Ovary (tissue), 9 donors: ENCODE results near the gene RPTOR. TPM values are rescaled to one million over a fixed set of nuclear protein-coding genes. Genes with fewer than 3 reads are reported as not detected.
A peak's percentile ranks its signal among the peaks of the same experiment; 100 is the strongest.

Experiments
- DNase-seq, 5 donors: peaks; one replicate each; pipeline ENCODE4 v3.0.0-alpha.2; 2019 to 2020
- H3K27ac ChIP-seq, 2 donors: fragments of 200-600 bp; one replicate each; pipeline versions ENCODE4 v1.5.1 to v1.8.0; 2019 to 2022
- H3K27me3 ChIP-seq: fragments of 200-600 bp; one replicate; pipeline ENCODE4 v1.8.0; 2022
- H3K36me3 ChIP-seq: fragments of 200-600 bp; sonication (generic); one replicate; pipeline ENCODE4 v1.5.1; 2019
- H3K4me1 ChIP-seq: one replicate; pipeline ENCODE4 v1.8.1; 2013; ENCODE audit warnings: mild to moderate bottlenecking, moderate library complexity; ENCODE audit not compliant: insufficient read depth
- H3K4me3 ChIP-seq: fragments of 200-600 bp; sonication (generic); one replicate; pipeline ENCODE4 v1.5.1; 2017
- H3K9me3 ChIP-seq, 2 donors: fragments of 200-600 bp in 1 of 2; sonication (generic) in 1 of 2; one replicate each; pipeline versions ENCODE4 v1.5.1 to v1.8.1; 2013 to 2019; ENCODE audit warnings: mild to moderate bottlenecking in 1 of 2, moderate library complexity in 1 of 2
- EP300 ChIP-seq: sonication (generic); formaldehyde crosslinking; IDR thresholded peaks from one replicate; pipeline ENCODE4 v1.6.1; 2017; ENCODE audit warnings: antibody characterized with exemption
- POLR2A ChIP-seq: fragments of 450-650 bp; IDR thresholded peaks from one replicate; pipeline ENCODE4 v1.6.1; 2017; ENCODE audit warnings: antibody characterized with exemption, mild to moderate bottlenecking, moderate library complexity
- WGBS, 3 donors: extraction: QIAGEN DNeasy Blood & Tissue Kit in 1 of 3; methylation state at CpG; one replicate each; pipeline versions ENCODE4 v1.1.5 to v1.1.7; 2013 to 2017; 5-methylcytosine and 5-hydroxymethylcytosine counted together
- intact Hi-C, 4 donors: fragments of 100-400 bp; cut with DNase I; formaldehyde crosslinking; loops; one replicate each; pipeline versions ENCODE4 v1.11.0 to v1.15.1; 2022 to 2023
- polyA plus RNA-seq, 2 donors: library from polyadenylated mRNA; stranded (reverse); fragments of 200-250 nt in 1 of 2; fragments of 350-450 nt in 1 of 2; fragmentation: Illumina TruSeq in 1 of 2; extraction: RNeasy Lipid Tissue Mini Kit (QIAGEN cat#74804) in 1 of 2; gene quantifications; one replicate each; pipeline ENCODE4 v1.2.3, GENCODE V29; 2013 to 2014
- total RNA-seq, 7 donors: library from RNA; depleted of rRNA in 2 of 7; stranded (reverse); fragments of >200 nt in 2 of 7; fragmentation: NEBNext Ultra II Directional in 3 of 7; extraction: Animal tissue kit (Norgen Biotek cat#: 25700) in 3 of 7; gene quantifications; one replicate each; pipeline versions ENCODE4 v1.1.0 to v1.2.4, GENCODE V29; 2016 to 2023
- TF ChIP-seq, protein P1 (sequence below), 3 donors: fragments of 450-650 bp in 2 of 3; fragments of 200-600 bp in 1 of 3; IDR thresholded peaks; one replicate each; pipeline versions ENCODE4 v1.5.1 to v1.8.0; 2016 to 2022; ENCODE audit warnings: antibody characterized with exemption in 3 of 3, mild to moderate bottlenecking in 1 of 3
- donor health status: DM: no; HTN: no; CAD: no; lungs with moderate emphysema.
- donor health status: DM: no; HTN: no; CAD: no.
- donor health status: Bipolar disorder and iron deficiency.
- donor health status: DM: yes; HTN: yes; CAD: no.
- donor health status: DM: no; HTN: no; CAD: no.
- donor health status: DM: yes; HTN: yes; CAD: no.

RPTOR gene
- total and polyA plus RNA-seq, 9 donors, result 11.1 to 41.9 (median 27.9) TPM

DNA sequence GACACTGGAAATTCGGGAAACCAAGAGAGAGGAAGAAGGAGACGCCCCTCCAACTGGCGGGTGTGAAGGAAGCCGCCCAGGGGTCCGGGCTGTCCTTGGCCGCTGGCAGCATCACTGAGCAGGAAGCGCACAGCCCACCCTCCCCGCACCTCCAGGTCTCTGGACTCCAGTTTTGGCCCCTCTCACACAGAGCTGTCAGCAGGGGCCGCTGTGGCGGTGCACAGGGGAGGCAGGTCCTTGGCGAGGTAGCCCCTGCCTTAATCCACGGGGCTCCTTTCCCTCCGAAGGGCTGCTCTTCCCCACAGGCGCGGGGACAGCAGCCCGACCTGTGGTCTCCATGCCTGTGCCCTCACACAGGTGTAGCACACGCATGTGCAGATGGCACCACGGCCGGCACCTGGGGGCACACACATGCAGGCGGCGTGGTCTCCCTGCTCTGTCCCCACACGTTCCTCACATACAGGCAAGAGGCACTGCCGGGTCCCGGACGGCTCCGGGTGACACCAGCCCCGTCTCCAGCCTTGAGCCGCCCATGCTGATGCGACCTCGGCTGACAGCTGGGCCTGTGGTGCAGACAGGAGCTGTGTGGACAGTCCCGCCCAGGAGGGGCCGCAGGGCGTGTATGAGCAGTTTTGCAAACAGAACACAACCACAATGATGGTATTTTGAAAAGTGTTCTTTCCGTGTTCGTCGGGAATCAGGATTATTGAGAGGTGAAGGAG, 420.4 kb downstream of the RPTOR start:
- Histone ChIP-seq H3K4me3 (no peak overlapping the region), H3K27me3 (no peaks in the 10 kb centered on the region), H3K9me3 (no peaks in the 10 kb centered on the region), H3K36me3 (no peaks in the 10 kb centered on the region), H3K4me1 (peaks cover 23% of the 10 kb centered on the region), H3K27ac (no peak overlapping the region)
- peak in 1 of 5 donors; percentile 24 for DNase-seq
- TF ChIP-seq, protein P1, sequence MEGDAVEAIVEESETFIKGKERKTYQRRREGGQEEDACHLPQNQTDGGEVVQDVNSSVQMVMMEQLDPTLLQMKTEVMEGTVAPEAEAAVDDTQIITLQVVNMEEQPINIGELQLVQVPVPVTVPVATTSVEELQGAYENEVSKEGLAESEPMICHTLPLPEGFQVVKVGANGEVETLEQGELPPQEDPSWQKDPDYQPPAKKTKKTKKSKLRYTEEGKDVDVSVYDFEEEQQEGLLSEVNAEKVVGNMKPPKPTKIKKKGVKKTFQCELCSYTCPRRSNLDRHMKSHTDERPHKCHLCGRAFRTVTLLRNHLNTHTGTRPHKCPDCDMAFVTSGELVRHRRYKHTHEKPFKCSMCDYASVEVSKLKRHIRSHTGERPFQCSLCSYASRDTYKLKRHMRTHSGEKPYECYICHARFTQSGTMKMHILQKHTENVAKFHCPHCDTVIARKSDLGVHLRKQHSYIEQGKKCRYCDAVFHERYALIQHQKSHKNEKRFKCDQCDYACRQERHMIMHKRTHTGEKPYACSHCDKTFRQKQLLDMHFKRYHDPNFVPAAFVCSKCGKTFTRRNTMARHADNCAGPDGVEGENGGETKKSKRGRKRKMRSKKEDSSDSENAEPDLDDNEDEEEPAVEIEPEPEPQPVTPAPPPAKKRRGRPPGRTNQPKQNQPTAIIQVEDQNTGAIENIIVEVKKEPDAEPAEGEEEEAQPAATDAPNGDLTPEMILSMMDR (IDR thresholded peaks at IDR 0.05), result no peak
- TF ChIP-seq POLR2A (no peak), EP300 (no peak)
- intact Hi-C loops, result no loop called here
- WGBS, 3 donors, result 89 to 91% (median 91%) methylated on average over 29 to 36 of the region's 36 CpGs

DNA sequence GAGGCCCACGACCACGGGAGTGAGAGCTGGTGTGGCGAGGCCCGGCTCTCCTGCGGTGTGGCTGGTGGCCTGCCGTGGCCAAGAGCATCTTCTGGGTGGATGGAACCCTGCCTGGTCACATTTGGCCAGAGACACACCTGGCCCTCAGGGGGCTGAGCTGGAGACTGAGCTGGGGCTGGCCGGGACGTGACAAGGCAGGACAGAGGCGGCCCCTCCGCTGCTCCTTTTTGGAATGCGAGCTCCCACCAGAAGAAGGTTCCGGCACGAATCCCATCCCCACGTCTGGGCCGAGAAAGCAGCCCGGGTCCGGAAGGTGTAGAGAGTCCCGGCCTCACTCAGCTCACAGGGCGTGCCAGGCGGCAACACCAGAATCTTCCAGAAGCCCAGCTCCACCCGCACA, 421.0 kb downstream of the RPTOR start:
- Histone ChIP-seq H3K4me3 (no peak overlapping the region), H3K4me1 (peaks cover 23% of the 10 kb centered on the region), H3K27me3 (no peaks in the 10 kb centered on the region), H3K9me3 (no peaks in the 10 kb centered on the region), H3K36me3 (no peaks in the 10 kb centered on the region), H3K27ac (no peak overlapping the region)
- TF ChIP-seq EP300 (no peak), POLR2A (no peak)
- TF ChIP-seq, protein P1 (IDR thresholded peaks at IDR 0.05), result no peak
- peak in 1 of 5 donors; percentile 19 for DNase-seq
- 89 to 91% (median 89%) methylated on average over 21 of the region's 21 CpGs for WGBS, 3 donors
- intact Hi-C loops, result no loop called here

- H3K27ac ChIP-seq, result no peak overlapping the region
- TF ChIP-seq, protein P1 (IDR thresholded peaks at IDR 0.05), result no peak
- TF ChIP-seq EP300 (no peak), POLR2A (no peak)
These were observed 422.8 kb downstream of the RPTOR start for GRCh38 chr17:80967404-80967872.

DNA sequence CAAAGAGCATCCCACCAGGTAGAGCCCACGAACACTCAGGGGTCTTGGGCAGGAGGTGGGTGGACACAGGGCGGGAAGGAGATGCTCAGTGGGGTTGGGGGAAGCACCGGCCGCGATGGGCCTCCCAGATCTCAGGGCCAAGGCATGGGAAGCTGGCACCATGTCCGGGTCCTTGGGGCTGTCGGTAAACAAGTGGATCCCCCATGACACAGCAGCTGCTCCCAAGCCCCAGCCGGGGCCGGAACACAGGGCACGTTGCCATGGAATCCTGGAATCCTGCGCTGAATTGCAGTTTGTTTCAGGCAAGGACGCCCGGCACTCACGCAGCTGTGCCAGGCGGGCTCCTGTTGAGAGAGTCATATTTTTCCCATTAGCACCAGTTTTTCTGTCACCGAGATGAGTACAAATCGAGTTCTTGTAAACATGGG, 424.0 kb downstream of the RPTOR start:
- Histone ChIP-seq H3K4me1 (peaks cover 19% of the 10 kb centered on the region), H3K4me3 (no peak overlapping the region), H3K9me3 (no peaks in the 10 kb centered on the region), H3K27me3 (no peaks in the 10 kb centered on the region), H3K36me3 (no peaks in the 10 kb centered on the region), H3K27ac (no peak overlapping the region)
- TF ChIP-seq POLR2A, result no peak
- TF ChIP-seq, protein P1 (IDR thresholded peaks at IDR 0.05), result no peak
- TF ChIP-seq EP300, result no peak
- DNase-seq, result peak; percentile 32 to 83 (median 64)
- WGBS, 3 donors, result 4 to 30% (median 4%) methylated on average over 17 of the region's 17 CpGs
- intact Hi-C loops, result no loop called here

More at GRCh38 chr17:80967404-80967872, 422.8 kb downstream of the RPTOR start:
- WGBS, 3 donors, result 87 to 89% (median 88%) methylated on average over 16 to 19 of the region's 19 CpGs
- peaks cover 19% of the 10 kb centered on the region for H3K4me1 ChIP-seq
- intact Hi-C loops, result no loop called here
- no peaks in the 10 kb centered on the region for H3K9me3 ChIP-seq
- H3K36me3 ChIP-seq, result no peaks in the 10 kb centered on the region
- peak in 1 of 5 donors; percentile 23 for DNase-seq
- no peak overlapping the region for H3K4me3 ChIP-seq
- H3K27me3 ChIP-seq, result no peaks in the 10 kb centered on the region
